ENCODE results near the gene DOC2A.

DOC2A gene

DNA sequence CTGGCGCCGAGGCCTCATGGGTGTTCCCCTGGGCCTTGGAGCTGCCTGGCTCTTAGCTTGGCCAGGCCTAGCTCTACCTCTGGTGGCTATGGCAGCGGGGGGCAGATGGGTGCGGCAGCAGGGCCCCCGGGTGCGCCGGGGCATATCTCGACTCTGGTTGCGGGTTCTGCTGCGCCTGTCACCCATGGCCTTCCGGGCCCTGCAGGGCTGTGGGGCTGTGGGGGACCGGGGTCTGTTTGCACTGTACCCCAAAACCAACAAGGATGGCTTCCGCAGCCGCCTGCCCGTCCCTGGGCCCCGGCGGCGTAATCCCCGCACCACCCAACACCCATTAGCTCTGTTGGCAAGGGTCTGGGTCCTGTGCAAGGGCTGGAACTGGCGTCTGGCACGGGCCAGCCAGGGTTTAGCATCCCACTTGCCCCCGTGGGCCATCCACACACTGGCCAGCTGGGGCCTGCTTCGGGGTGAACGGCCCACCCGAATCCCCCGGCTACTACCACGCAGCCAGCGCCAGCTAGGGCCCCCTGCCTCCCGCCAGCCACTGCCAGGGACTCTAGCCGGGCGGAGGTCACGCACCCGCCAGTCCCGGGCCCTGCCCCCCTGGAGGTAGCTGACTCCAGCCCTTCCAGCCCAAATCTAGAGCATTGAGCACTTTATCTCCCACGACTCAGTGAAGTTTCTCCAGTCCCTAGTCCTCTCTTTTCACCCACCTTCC is 23.3 kb downstream of the DOC2A start:
- Histone ChIP-seq H3K9me3 (ENCODE audit: control insufficient read depth, insufficient read depth, low read length) (no peaks in the 10 kb centered on the region), H3K36me3 (ENCODE audit: control insufficient read depth, low read length) (peaks cover 96% of the 10 kb centered on the region), H3K79me2 (ENCODE audit: control insufficient read depth, low read length) (no peaks in the 10 kb centered on the region; the same call in 1 of the 2 replicates), H4K20me1 (ENCODE audit: control insufficient read depth, insufficient read depth, low read depth, low read length) (no peaks in the 10 kb centered on the region), H3K27me3 (ENCODE audit: control insufficient read depth, low read length) (no peaks in the 10 kb centered on the region), H3K27ac (ENCODE audit: low read depth, low read length) (no peak overlapping the region), H3K4me1 (ENCODE audit: control insufficient read depth, low read length) (no peaks in the 10 kb centered on the region), H3K4me2 (ENCODE audit: low read length) (no peak overlapping the region), H3K4me3 (ENCODE audit: low read length) (no peak overlapping the region), H3K9me2 (replicated peaks; ENCODE audit: control insufficient read depth, low read length) (no peaks in the 10 kb centered on the region), H3F3A (ENCODE audit: control insufficient read depth, insufficient read depth) (no peaks in the 10 kb centered on the region; the same call in 1 of the 2 replicates)
- TF ChIP-seq, protein P1, sequence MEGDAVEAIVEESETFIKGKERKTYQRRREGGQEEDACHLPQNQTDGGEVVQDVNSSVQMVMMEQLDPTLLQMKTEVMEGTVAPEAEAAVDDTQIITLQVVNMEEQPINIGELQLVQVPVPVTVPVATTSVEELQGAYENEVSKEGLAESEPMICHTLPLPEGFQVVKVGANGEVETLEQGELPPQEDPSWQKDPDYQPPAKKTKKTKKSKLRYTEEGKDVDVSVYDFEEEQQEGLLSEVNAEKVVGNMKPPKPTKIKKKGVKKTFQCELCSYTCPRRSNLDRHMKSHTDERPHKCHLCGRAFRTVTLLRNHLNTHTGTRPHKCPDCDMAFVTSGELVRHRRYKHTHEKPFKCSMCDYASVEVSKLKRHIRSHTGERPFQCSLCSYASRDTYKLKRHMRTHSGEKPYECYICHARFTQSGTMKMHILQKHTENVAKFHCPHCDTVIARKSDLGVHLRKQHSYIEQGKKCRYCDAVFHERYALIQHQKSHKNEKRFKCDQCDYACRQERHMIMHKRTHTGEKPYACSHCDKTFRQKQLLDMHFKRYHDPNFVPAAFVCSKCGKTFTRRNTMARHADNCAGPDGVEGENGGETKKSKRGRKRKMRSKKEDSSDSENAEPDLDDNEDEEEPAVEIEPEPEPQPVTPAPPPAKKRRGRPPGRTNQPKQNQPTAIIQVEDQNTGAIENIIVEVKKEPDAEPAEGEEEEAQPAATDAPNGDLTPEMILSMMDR (IDR thresholded peaks at IDR 0.05; ENCODE audit: low read depth, low read length, poor library complexity, severe bottlenecking) = no peak
- no peak for TF ChIP-seq EZH2phosphoT487 (IDR thresholded peaks at IDR 0.05; ENCODE audit: borderline replicate concordance, low read length)

- H3K27ac ChIP-seq (ENCODE audit: low read depth, low read length) = no peak overlapping the region
- H3K9me2 ChIP-seq (replicated peaks; ENCODE audit: control insufficient read depth, low read length) = no peaks in the 10 kb centered on the region
- no peak overlapping the region for H3K4me2 ChIP-seq (ENCODE audit: low read length)
- no peaks in the 10 kb centered on the region for H3K4me1 ChIP-seq (ENCODE audit: control insufficient read depth, low read length)
- H3K36me3 ChIP-seq (ENCODE audit: control insufficient read depth, low read length) = peaks cover 96% of the 10 kb centered on the region
- no peaks in the 10 kb centered on the region for H4K20me1 ChIP-seq (ENCODE audit: control insufficient read depth, insufficient read depth, low read depth, low read length)
- TF ChIP-seq EZH2phosphoT487 (IDR thresholded peaks at IDR 0.05; ENCODE audit: borderline replicate concordance, low read length) = no peak
- TF ChIP-seq, protein P1 (IDR thresholded peaks at IDR 0.05; ENCODE audit: low read depth, low read length, poor library complexity, severe bottlenecking) = no peak
- H3K4me3 ChIP-seq (ENCODE audit: low read length) = no peak overlapping the region
- H3F3A ChIP-seq (ENCODE audit: control insufficient read depth, insufficient read depth) = no peaks in the 10 kb centered on the region; the same call in 1 of the 2 replicates
- no peaks in the 10 kb centered on the region for H3K9me3 ChIP-seq (ENCODE audit: control insufficient read depth, insufficient read depth, low read length)
- H3K27me3 ChIP-seq (ENCODE audit: control insufficient read depth, low read length) = no peaks in the 10 kb centered on the region
- no peaks in the 10 kb centered on the region for H3K79me2 ChIP-seq (ENCODE audit: control insufficient read depth, low read length)
These were observed 23.9 kb downstream of the DOC2A start for GRCh38 chr16:29986931-29987330.

DNA sequence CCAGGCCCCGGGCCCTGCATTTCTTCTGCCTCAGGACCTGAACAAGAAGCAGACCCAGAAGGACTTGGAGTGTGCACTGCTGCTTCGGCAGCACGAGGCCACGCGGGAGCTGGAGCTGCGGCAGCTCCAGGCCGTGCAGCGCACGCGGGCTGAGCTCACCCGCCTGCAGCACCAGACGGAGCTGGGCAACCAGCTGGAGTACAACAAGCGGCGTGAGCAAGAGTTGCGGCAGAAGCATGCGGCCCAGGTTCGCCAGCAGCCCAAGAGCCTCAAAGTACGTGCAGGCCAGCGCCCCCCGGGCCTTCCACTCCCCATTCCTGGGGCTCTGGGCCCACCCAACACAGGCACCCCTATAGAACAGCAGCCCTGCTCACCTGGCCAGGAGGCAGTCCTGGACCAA is 24.6 kb downstream of the DOC2A start:
- H3K36me3 ChIP-seq (ENCODE audit: control insufficient read depth, low read length) = peaks cover 96% of the 10 kb centered on the region
- H3K4me1 ChIP-seq (ENCODE audit: control insufficient read depth, low read length) = no peaks in the 10 kb centered on the region
- H3F3A ChIP-seq (ENCODE audit: control insufficient read depth, insufficient read depth) = no peaks in the 10 kb centered on the region; the same call in 1 of the 2 replicates
- H3K27ac ChIP-seq (ENCODE audit: low read depth, low read length) = no peak overlapping the region
- no peak overlapping the region for H3K4me3 ChIP-seq (ENCODE audit: low read length)
- no peak for TF ChIP-seq EZH2phosphoT487 (IDR thresholded peaks at IDR 0.05; ENCODE audit: borderline replicate concordance, low read length)
- H4K20me1 ChIP-seq (ENCODE audit: control insufficient read depth, insufficient read depth, low read depth, low read length) = no peaks in the 10 kb centered on the region
- H3K9me3 ChIP-seq (ENCODE audit: control insufficient read depth, insufficient read depth, low read length) = no peaks in the 10 kb centered on the region
- H3K79me2 ChIP-seq (ENCODE audit: control insufficient read depth, low read length) = no peaks in the 10 kb centered on the region
- H3K27me3 ChIP-seq (ENCODE audit: control insufficient read depth, low read length) = no peaks in the 10 kb centered on the region
- H3K4me2 ChIP-seq (ENCODE audit: low read length) = no peak overlapping the region
- H3K9me2 ChIP-seq (replicated peaks; ENCODE audit: control insufficient read depth, low read length) = no peaks in the 10 kb centered on the region

DNA sequence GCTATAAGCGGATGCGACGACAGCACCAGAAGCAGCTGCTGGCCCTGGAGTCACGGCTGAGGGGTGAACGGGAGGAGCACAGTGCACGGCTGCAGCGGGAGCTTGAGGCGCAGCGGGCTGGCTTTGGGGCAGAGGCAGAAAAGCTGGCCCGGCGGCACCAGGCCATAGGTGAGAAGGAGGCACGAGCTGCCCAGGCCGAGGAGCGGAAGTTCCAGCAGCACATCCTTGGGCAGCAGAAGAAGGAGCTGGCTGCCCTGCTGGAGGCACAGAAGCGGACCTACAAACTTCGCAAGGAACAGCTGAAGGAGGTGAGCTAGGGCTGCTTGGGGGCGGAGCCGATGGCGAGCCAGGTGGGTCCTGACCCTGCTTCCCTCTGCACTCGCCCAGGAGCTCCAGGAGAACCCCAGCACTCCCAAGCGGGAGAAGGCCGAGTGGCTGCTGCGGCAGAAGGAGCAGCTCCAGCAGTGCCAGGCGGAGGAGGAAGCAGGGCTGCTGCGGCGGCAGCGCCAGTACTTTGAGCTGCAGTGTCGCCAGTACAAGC is 25.5 kb downstream of the DOC2A start:
- no peaks in the 10 kb centered on the region for H3K4me1 ChIP-seq (ENCODE audit: control insufficient read depth, low read length)
- no peaks in the 10 kb centered on the region for H4K20me1 ChIP-seq (ENCODE audit: control insufficient read depth, insufficient read depth, low read depth, low read length)
- H3K9me3 ChIP-seq (ENCODE audit: control insufficient read depth, insufficient read depth, low read length) = no peaks in the 10 kb centered on the region
- H3K9me2 ChIP-seq (replicated peaks; ENCODE audit: control insufficient read depth, low read length) = no peaks in the 10 kb centered on the region
- peaks cover 98% of the 10 kb centered on the region for H3K36me3 ChIP-seq (ENCODE audit: control insufficient read depth, low read length)
- H3K27me3 ChIP-seq (ENCODE audit: control insufficient read depth, low read length) = no peaks in the 10 kb centered on the region
- H3K4me2 ChIP-seq (ENCODE audit: low read length) = no peak overlapping the region
- H3K27ac ChIP-seq (ENCODE audit: low read depth, low read length) = no peak overlapping the region
- no peaks in the 10 kb centered on the region for H3K79me2 ChIP-seq (ENCODE audit: control insufficient read depth, low read length)
- no peak overlapping the region for H3K4me3 ChIP-seq (ENCODE audit: low read length)
- no peaks in the 10 kb centered on the region; the same call in 1 of the 2 replicates for H3F3A ChIP-seq (ENCODE audit: control insufficient read depth, insufficient read depth)
- TF ChIP-seq EZH2phosphoT487 (IDR thresholded peaks at IDR 0.05; ENCODE audit: borderline replicate concordance, low read length) = no peak
- TF ChIP-seq, protein P1 (IDR thresholded peaks at IDR 0.05; ENCODE audit: low read depth, low read length, poor library complexity, severe bottlenecking) = no peak
